GM23338 (cell line): Measurements from ENCODE around the gene RELB. TPM values are rescaled to one million over a fixed set of nuclear protein-coding genes. Genes with fewer than 3 reads are reported as not detected.

Source experiments
- ATAC-seq: fragments of 200-7000 bp; cut with Tn5 transposase; 3 replicates; pipeline ENCODE4 v1.9.1; 2020
- DNase-seq: peaks from one replicate; pipeline ENCODE4 v3.0.0-alpha.2; 2015; ENCODE audit warnings: low spot score
- H2AFZ ChIP-seq: fragments of 200-600 bp; sonication (generic); 2 replicates; pipeline ENCODE4 v1.8.0; 2016; ENCODE audit warnings: antibody characterized with exemption, mild to moderate bottlenecking, moderate library complexity
- H3F3A ChIP-seq: fragments of 200-600 bp; sonication (generic); replicated peaks from 2 replicates; pipeline ENCODE4 v1.8.0; 2017; ENCODE audit warnings: antibody characterized with exemption, mixed run types, low read depth
- H3K27ac ChIP-seq: fragments of 200-600 bp; sonication (generic); 2 replicates; pipeline ENCODE4 v1.6.1; 2016; ENCODE audit warnings: low read depth
- H3K27me3 ChIP-seq: fragments of 200-600 bp; sonication (generic); 2 replicates; pipeline ENCODE4 v1.8.0; 2016; ENCODE audit warnings: mild to moderate bottlenecking, mixed run types, moderate library complexity; ENCODE audit not compliant: insufficient read depth
- H3K36me3 ChIP-seq: fragments of 200-600 bp; sonication (generic); 2 replicates; pipeline ENCODE4 v1.8.0; 2016; ENCODE audit warnings: mild to moderate bottlenecking; ENCODE audit not compliant: insufficient read depth
- H3K4me1 ChIP-seq: fragments of 200-600 bp; sonication (generic); 2 replicates; pipeline ENCODE4 v1.8.0; 2016; ENCODE audit warnings: mild to moderate bottlenecking, moderate library complexity; ENCODE audit not compliant: insufficient read depth
- H3K4me2 ChIP-seq: fragments of 200-600 bp; sonication (generic); 2 replicates; pipeline ENCODE4 v1.7.1; 2017; ENCODE audit warnings: mixed run types
- H3K4me3 ChIP-seq: fragments of 200-600 bp; sonication (generic); 2 replicates; pipeline ENCODE4 v1.6.1; 2016; ENCODE audit warnings: mixed run types
- H3K79me2 ChIP-seq: fragments of 200-600 bp; sonication (generic); replicated peaks from 2 replicates; pipeline ENCODE4 v1.8.0; 2017; ENCODE audit warnings: mild to moderate bottlenecking; ENCODE audit not compliant: insufficient read depth
- H3K9me2 ChIP-seq: fragments of 200-600 bp; sonication (generic); 2 replicates; pipeline ENCODE4 v1.8.0; 2017; ENCODE audit not compliant: insufficient read depth
- H4K20me1 ChIP-seq: fragments of 200-600 bp; sonication (generic); replicated peaks from 2 replicates; pipeline ENCODE4 v1.8.0; 2017; ENCODE audit warnings: mild to moderate bottlenecking; ENCODE audit not compliant: insufficient read depth
- H3K27ac Mint-ChIP-seq: 2 replicates; pipeline ENCODE4 v1.8.0; 2020; ENCODE audit warnings: inconsistent platforms, mild to moderate bottlenecking, moderate library complexity, mixed read lengths
- H3K27me3 Mint-ChIP-seq: 3 replicates; pipeline ENCODE4 v1.8.0; 2022; ENCODE audit warnings: low read depth, mild to moderate bottlenecking, moderate library complexity, mixed read lengths, inconsistent platforms; ENCODE audit not compliant: insufficient read depth, poor library complexity
- H3K36me3 Mint-ChIP-seq: 3 replicates; pipeline ENCODE4 v1.8.0; 2021; ENCODE audit warnings: low read depth, mild to moderate bottlenecking, inconsistent platforms, moderate library complexity, mixed read lengths
- H3K4me1 Mint-ChIP-seq: 3 replicates; pipeline ENCODE4 v1.8.0; 2020; ENCODE audit warnings: mild to moderate bottlenecking, inconsistent platforms, mixed read lengths
- H3K4me3 Mint-ChIP-seq: 3 replicates; pipeline ENCODE4 v1.8.0; 2021; ENCODE audit warnings: moderate library complexity, mild to moderate bottlenecking, inconsistent platforms, mixed read lengths
- H3K9me3 Mint-ChIP-seq: 3 replicates; pipeline ENCODE4 v1.8.0; 2020; ENCODE audit warnings: moderate library complexity, mild to moderate bottlenecking, inconsistent platforms, mixed read lengths
- CREB1 ChIP-seq: fragments of 250-450 bp; sonication (Bioruptor Pico); IDR thresholded peaks from 2 replicates; pipeline ENCODE4 v1.5.0; 2020; ENCODE audit warnings: low read depth, mild to moderate bottlenecking, moderate library complexity
- EZH2 ChIP-seq: fragments of 200-600 bp; sonication (generic); IDR thresholded peaks from one replicate; pipeline ENCODE4 v1.8.0; 2017; ENCODE audit warnings: antibody characterized with exemption, mild to moderate bottlenecking, low read depth; ENCODE audit not compliant: unreplicated experiment
- EZH2phosphoT487 ChIP-seq: fragments of 200-600 bp; sonication (generic); IDR thresholded peaks from one replicate; pipeline ENCODE4 v1.8.1; 2018; ENCODE audit warnings: antibody characterized with exemption; ENCODE audit not compliant: unreplicated experiment
- JUNB ChIP-seq: IDR thresholded peaks from one replicate; pipeline ENCODE4 v1.6.1; 2016; ENCODE audit warnings: antibody characterized with exemption; ENCODE audit not compliant: unreplicated experiment
- NANOG ChIP-seq: IDR thresholded peaks from 2 replicates; pipeline ENCODE4 v1.6.1; 2016; ENCODE audit warnings: antibody characterized with exemption, borderline replicate concordance
- POLR2AphosphoS5 ChIP-seq: IDR thresholded peaks from 2 replicates; pipeline ENCODE4 v1.6.1; 2016; ENCODE audit warnings: antibody characterized with exemption, low read depth
- STAT1 ChIP-seq: IDR thresholded peaks from one replicate; pipeline ENCODE4 v1.6.1; 2016; ENCODE audit warnings: antibody characterized with exemption; ENCODE audit not compliant: unreplicated experiment
- ZNF114 ChIP-seq: fragments of 250-450 bp; sonication (Bioruptor Pico); IDR thresholded peaks from 2 replicates; pipeline ENCODE4 v1.5.0; 2020; ENCODE audit warnings: mild to moderate bottlenecking, moderate library complexity
- ZNF331 ChIP-seq: fragments of 250-450 bp; sonication (Bioruptor Pico); IDR thresholded peaks from 2 replicates; pipeline ENCODE4 v1.5.0; 2020; ENCODE audit warnings: low read depth, mild to moderate bottlenecking, moderate library complexity
- ZNF462 ChIP-seq: fragments of 250-450 bp; sonication (Bioruptor Pico); IDR thresholded peaks from 2 replicates; pipeline ENCODE4 v1.5.0; 2020; ENCODE audit warnings: mild to moderate bottlenecking, moderate library complexity
- polyA plus RNA-seq: library from polyadenylated mRNA; unstranded; fragments of >200 nt; fragmentation: Nextera tagmentation; extraction: Ambion mirVana; gene quantifications from 2 replicates; pipeline ENCODE4 v1.2.1, GENCODE V29; 2016
- total RNA-seq: library from RNA; depleted of rRNA; stranded (reverse); fragments of >200 nt; shearing (Covaris generic); gene quantifications from 2 replicates; pipeline ENCODE4 v1.2.3, GENCODE V29; 2014
- TF ChIP-seq, protein P1 (sequence below), 2 experiments: fragments of 200-600 bp in 1 of 2; sonication (generic) in 1 of 2; conservative IDR thresholded peaks; 2 replicates each; pipeline versions ENCODE4 v1.5.1 to v1.6.1; 2016 to 2017; ENCODE audit warnings: antibody characterized with exemption in 2 of 2, low read depth in 2 of 2, mild to moderate bottlenecking in 2 of 2, moderate library complexity in 1 of 2
- TF ChIP-seq, protein P2 (sequence below): IDR thresholded peaks from one replicate; pipeline ENCODE4 v1.6.1; 2018; ENCODE audit warnings: antibody characterized with exemption; ENCODE audit not compliant: unreplicated experiment
- TF ChIP-seq, protein P3 (sequence below): IDR thresholded peaks from 2 replicates; pipeline ENCODE4 v1.6.1; 2016; ENCODE audit warnings: antibody characterized with exemption

The RELB gene
- total and polyA plus RNA-seq, 2 experiments from 2014 or later, result 7.9 to 13.1 TPM

- Mint-ChIP-seq H3K4me3 (no peak overlapping the region), H3K27me3 (peaks cover 16% of the 10 kb centered on the region), H3K27ac (no peak overlapping the region), H3K36me3 (peaks cover 45% of the 10 kb centered on the region), H3K9me3 (no peaks in the 10 kb centered on the region), H3K4me1 (peaks cover 10% of the 10 kb centered on the region; the same call in 2 of the 3 replicates)
- DNase-seq (no peak), ATAC-seq (no peak)
- no peak overlapping the region for H2AFZ ChIP-seq
- no peak for TF ChIP-seq NANOG
- TF ChIP-seq, protein P1, sequence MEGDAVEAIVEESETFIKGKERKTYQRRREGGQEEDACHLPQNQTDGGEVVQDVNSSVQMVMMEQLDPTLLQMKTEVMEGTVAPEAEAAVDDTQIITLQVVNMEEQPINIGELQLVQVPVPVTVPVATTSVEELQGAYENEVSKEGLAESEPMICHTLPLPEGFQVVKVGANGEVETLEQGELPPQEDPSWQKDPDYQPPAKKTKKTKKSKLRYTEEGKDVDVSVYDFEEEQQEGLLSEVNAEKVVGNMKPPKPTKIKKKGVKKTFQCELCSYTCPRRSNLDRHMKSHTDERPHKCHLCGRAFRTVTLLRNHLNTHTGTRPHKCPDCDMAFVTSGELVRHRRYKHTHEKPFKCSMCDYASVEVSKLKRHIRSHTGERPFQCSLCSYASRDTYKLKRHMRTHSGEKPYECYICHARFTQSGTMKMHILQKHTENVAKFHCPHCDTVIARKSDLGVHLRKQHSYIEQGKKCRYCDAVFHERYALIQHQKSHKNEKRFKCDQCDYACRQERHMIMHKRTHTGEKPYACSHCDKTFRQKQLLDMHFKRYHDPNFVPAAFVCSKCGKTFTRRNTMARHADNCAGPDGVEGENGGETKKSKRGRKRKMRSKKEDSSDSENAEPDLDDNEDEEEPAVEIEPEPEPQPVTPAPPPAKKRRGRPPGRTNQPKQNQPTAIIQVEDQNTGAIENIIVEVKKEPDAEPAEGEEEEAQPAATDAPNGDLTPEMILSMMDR (conservative IDR thresholded peaks at IDR 0.05; ENCODE audit: low read depth in 2 of 2), result no peak
- TF ChIP-seq EZH2phosphoT487, result no peak
- TF ChIP-seq, protein P2, sequence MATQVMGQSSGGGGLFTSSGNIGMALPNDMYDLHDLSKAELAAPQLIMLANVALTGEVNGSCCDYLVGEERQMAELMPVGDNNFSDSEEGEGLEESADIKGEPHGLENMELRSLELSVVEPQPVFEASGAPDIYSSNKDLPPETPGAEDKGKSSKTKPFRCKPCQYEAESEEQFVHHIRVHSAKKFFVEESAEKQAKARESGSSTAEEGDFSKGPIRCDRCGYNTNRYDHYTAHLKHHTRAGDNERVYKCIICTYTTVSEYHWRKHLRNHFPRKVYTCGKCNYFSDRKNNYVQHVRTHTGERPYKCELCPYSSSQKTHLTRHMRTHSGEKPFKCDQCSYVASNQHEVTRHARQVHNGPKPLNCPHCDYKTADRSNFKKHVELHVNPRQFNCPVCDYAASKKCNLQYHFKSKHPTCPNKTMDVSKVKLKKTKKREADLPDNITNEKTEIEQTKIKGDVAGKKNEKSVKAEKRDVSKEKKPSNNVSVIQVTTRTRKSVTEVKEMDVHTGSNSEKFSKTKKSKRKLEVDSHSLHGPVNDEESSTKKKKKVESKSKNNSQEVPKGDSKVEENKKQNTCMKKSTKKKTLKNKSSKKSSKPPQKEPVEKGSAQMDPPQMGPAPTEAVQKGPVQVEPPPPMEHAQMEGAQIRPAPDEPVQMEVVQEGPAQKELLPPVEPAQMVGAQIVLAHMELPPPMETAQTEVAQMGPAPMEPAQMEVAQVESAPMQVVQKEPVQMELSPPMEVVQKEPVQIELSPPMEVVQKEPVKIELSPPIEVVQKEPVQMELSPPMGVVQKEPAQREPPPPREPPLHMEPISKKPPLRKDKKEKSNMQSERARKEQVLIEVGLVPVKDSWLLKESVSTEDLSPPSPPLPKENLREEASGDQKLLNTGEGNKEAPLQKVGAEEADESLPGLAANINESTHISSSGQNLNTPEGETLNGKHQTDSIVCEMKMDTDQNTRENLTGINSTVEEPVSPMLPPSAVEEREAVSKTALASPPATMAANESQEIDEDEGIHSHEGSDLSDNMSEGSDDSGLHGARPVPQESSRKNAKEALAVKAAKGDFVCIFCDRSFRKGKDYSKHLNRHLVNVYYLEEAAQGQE, result no peak
- no peak for TF ChIP-seq CREB1 (CRISPR knock-in tag)
- TF ChIP-seq ZNF114 (CRISPR knock-in tag), result no peak
- TF ChIP-seq, protein P3, sequence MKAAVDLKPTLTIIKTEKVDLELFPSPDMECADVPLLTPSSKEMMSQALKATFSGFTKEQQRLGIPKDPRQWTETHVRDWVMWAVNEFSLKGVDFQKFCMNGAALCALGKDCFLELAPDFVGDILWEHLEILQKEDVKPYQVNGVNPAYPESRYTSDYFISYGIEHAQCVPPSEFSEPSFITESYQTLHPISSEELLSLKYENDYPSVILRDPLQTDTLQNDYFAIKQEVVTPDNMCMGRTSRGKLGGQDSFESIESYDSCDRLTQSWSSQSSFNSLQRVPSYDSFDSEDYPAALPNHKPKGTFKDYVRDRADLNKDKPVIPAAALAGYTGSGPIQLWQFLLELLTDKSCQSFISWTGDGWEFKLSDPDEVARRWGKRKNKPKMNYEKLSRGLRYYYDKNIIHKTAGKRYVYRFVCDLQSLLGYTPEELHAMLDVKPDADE, result no peak
- TF ChIP-seq POLR2AphosphoS5, result no peak
- TF ChIP-seq JUNB, result no peak
- TF ChIP-seq ZNF462 (CRISPR knock-in tag), result no peak
- no peak for TF ChIP-seq ZNF331
- no peak for TF ChIP-seq EZH2
- TF ChIP-seq STAT1, result no peak
- no peaks in the 10 kb centered on the region for H3K27me3 ChIP-seq
- H3K36me3 ChIP-seq, result peaks cover 8% of the 10 kb centered on the region; the same call in 1 of the 2 replicates
- no peak overlapping the region for H3K27ac ChIP-seq
- no peak overlapping the region for H3K4me3 ChIP-seq
- peaks cover 30% of the 10 kb centered on the region for H3K79me2 ChIP-seq
- H3K4me2 ChIP-seq, result no peak overlapping the region
- H3K9me2 ChIP-seq, result no peaks in the 10 kb centered on the region
- H4K20me1 ChIP-seq, result peaks cover 17% of the 10 kb centered on the region
- 0 out of 2 replicates have a peak, but pooled peaks cover 16% of the 10 kb centered on the region for H3F3A ChIP-seq
- H3K4me1 ChIP-seq, result peaks cover 10% of the 10 kb centered on the region
Measured at GRCh38 chr19:45070861-45071544, 69.7 kb downstream of the RELB start.
